Keratinocyte (primary cell): ENCODE measurements around the gene MELTF.

Experiments used
- EZH2 ChIP-seq: IDR thresholded peaks from one replicate; pipeline ENCODE4 v1.6.1; 2012; ENCODE audit warnings: inconsistent platforms, mild to moderate bottlenecking, low read length, moderate library complexity
- TF ChIP-seq, protein P1 (sequence below), 3 experiments: IDR thresholded peaks in 1 of 3; conservative IDR thresholded peaks in 1 of 3; optimal IDR thresholded peaks in 1 of 3; 2 replicates in 2 of 3; 3 replicates in 1 of 3; pipeline versions ENCODE3 to v1.5.1; 2011; ENCODE audit warnings: low read length in 3 of 3, mild to moderate bottlenecking in 3 of 3, moderate library complexity in 2 of 3, control low read depth in 1 of 3, inconsistent platforms in 1 of 3; ENCODE audit not compliant: insufficient read depth in 2 of 3; ENCODE audit errors: extremely low read depth in 1 of 3

DNA sequence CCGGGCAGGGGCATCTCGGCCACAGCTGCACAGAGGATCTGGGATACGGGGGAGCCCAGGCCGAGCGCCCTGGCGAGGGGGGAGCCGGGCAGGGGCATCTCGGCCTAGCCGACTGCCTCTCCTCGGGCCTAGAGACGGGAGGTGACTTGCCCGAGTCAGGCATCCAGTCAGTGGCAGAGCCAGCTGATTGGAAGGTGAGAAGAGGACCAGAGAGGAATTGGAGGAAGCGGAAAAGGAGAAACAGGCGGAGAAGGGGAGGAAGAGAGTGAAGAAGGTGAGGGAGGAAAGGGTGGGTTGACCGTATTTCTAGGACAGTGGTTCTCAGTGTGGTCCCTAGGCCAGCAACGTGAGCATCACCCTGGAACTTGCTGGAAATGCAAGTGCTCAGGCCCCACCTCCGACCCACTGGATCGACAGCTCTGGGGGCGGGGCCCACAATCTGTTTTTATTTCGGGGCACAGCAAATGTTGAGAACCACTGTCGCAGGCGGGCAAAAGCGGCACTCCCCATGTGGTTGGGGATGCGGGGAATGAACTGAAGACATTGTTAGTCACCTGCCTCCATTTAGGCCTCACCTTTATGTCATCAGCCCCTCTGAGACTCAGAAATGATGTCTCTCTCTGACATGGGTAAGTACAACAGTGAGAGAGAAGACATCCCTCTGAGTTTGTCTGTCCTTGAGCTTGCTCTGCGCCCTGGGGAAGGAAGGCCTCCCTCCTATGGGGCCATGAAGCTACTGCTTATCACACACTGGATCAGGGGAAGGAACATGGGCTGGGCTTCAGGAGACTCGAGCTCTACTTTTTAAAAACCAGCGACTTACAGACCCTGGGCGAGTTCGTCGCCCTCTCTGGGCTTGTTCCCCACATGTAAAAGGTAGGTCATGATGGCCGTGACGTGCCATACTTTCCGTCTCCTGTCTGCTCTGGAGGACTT is 1.0 kb upstream of the MELTF start:
- TF ChIP-seq, protein P1, sequence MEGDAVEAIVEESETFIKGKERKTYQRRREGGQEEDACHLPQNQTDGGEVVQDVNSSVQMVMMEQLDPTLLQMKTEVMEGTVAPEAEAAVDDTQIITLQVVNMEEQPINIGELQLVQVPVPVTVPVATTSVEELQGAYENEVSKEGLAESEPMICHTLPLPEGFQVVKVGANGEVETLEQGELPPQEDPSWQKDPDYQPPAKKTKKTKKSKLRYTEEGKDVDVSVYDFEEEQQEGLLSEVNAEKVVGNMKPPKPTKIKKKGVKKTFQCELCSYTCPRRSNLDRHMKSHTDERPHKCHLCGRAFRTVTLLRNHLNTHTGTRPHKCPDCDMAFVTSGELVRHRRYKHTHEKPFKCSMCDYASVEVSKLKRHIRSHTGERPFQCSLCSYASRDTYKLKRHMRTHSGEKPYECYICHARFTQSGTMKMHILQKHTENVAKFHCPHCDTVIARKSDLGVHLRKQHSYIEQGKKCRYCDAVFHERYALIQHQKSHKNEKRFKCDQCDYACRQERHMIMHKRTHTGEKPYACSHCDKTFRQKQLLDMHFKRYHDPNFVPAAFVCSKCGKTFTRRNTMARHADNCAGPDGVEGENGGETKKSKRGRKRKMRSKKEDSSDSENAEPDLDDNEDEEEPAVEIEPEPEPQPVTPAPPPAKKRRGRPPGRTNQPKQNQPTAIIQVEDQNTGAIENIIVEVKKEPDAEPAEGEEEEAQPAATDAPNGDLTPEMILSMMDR (optimal IDR thresholded peaks at IDR 0.05 in 1 of 3, IDR thresholded peaks at IDR 0.05 in 1 of 3, conservative IDR thresholded peaks at IDR 0.05 in 1 of 3; ENCODE audit: extremely low read depth in 1 of 3, insufficient read depth in 2 of 3, low read length in 3 of 3), result no peak
- TF ChIP-seq EZH2, result no peak
